GM12892 (cell line): Measurements from ENCODE around the gene ANKMY1.

Experiments used
- POLR2AphosphoS5 ChIP-seq: IDR thresholded peaks from 2 replicates; pipeline ENCODE4 v1.6.1; 2011; ENCODE audit warnings: low read depth, low read length, control low read depth
- TAF1 ChIP-seq: IDR thresholded peaks from 2 replicates; pipeline ENCODE4 v1.6.1; 2011; ENCODE audit warnings: low read depth, mild to moderate bottlenecking, control low read depth, low read length, borderline replicate concordance

- TF ChIP-seq POLR2AphosphoS5 = no peak
- TF ChIP-seq TAF1 = no peak
These were observed 45.7 kb downstream of the ANKMY1 start for GRCh38 chr2:240512109-240512485.
